Measurements from ENCODE around the gene CCDC73. TPM values are rescaled to one million over a fixed set of nuclear protein-coding genes. Genes with fewer than 3 reads are reported as not detected.
A peak's percentile ranks its signal among the peaks of the same experiment; 100 is the strongest.

The CCDC73 gene
- total RNA-seq, 4 donors from 2014 or later = 0.15 to 0.27 TPM; not detected in 2

- intact Hi-C loops (cut with DNase I) = no loop called here
Measured at GRCh38 chr11:32569313-32569881, 225.1 kb downstream of the CCDC73 start.

GRCh38 chr11:32567154-32567553 is 227.3 kb downstream of the CCDC73 start:
- H3K27me3 ChIP-seq = no peaks in the 10 kb centered on the region
- no peak for DNase-seq
- H3K4me1 ChIP-seq = peaks cover 9 to 15% of the 10 kb centered on the region in 2 donors
- no peak overlapping the region for H3K4me3 ChIP-seq (replicated peaks in 1 of 3)
- intact Hi-C loops (cut with DNase I) = no loop called here
- H3K9me3 ChIP-seq = no peaks in the 10 kb centered on the region
- WGBS, 2 donors = 90 to 100% methylated on average over 1 of the region's 1 CpG
- no peak for TF ChIP-seq POLR2A (IDR thresholded peaks at IDR 0.05)
- no peak for TF ChIP-seq CTCF (IDR thresholded peaks at IDR 0.05)
- no peaks in the 10 kb centered on the region for H3K36me3 ChIP-seq
- H3K27ac ChIP-seq = no peak overlapping the region

More at GRCh38 chr11:32569313-32569881, 225.1 kb downstream of the CCDC73 start:
- no peak for DNase-seq
- TF ChIP-seq CTCF (IDR thresholded peaks at IDR 0.05) (no peak), POLR2A (IDR thresholded peaks at IDR 0.05) (no peak)
- Histone ChIP-seq H3K36me3 (no peaks in the 10 kb centered on the region), H3K27me3 (no peaks in the 10 kb centered on the region), H3K4me3 (replicated peaks in 1 of 3) (no peak overlapping the region), H3K9me3 (no peaks in the 10 kb centered on the region), H3K27ac (no peak overlapping the region), H3K4me1 (no peaks in the 10 kb centered on the region)
- WGBS, 2 donors = 59 to 67% methylated on average over 4 of the region's 4 CpGs

- no peaks in the 10 kb centered on the region for H3K36me3 ChIP-seq
- no peaks in the 10 kb centered on the region for H3K27me3 ChIP-seq
- peaks cover 9 to 15% of the 10 kb centered on the region in 2 donors for H3K4me1 ChIP-seq
- H3K9me3 ChIP-seq = no peaks in the 10 kb centered on the region
- no peak for DNase-seq
- TF ChIP-seq CTCF (IDR thresholded peaks at IDR 0.05) = no peak
- intact Hi-C loops (cut with DNase I) = no loop called here
- no peak overlapping the region for H3K27ac ChIP-seq
- no peak overlapping the region for H3K4me3 ChIP-seq (replicated peaks in 1 of 3)
- 90% methylated on average over 2 of the region's 2 CpGs for WGBS, 2 donors
Measured at GRCh38 chr11:32566517-32566916, 227.9 kb downstream of the CCDC73 start.

- peak; percentile 24 to 55 for DNase-seq
- Histone ChIP-seq H3K27ac (peak overlapping the region in 2 of 3 donors; percentile 41 to 45), H3K36me3 (no peaks in the 10 kb centered on the region), H3K27me3 (no peaks in the 10 kb centered on the region), H3K4me3 (replicated peaks in 1 of 3) (no peak overlapping the region), H3K4me1 (peaks cover 9 to 15% of the 10 kb centered on the region in 2 donors), H3K9me3 (no peaks in the 10 kb centered on the region)
- TF ChIP-seq CTCF (IDR thresholded peaks at IDR 0.05) (no peak), POLR2A (IDR thresholded peaks at IDR 0.05) (no peak)
- intact Hi-C loops (cut with DNase I) = no loop called here
- 33 to 47% methylated on average over 3 of the region's 3 CpGs for WGBS, 2 donors
Measured at GRCh38 chr11:32563600-32563959, 230.9 kb downstream of the CCDC73 start.

GRCh38 chr11:32562839-32563599 is 231.4 kb downstream of the CCDC73 start:
- intact Hi-C loops (cut with DNase I) = no loop called here
- H3K36me3 ChIP-seq = no peaks in the 10 kb centered on the region
- H3K27ac ChIP-seq = peak overlapping the region; percentile 2 to 45 (median 41)
- TF ChIP-seq POLR2A (IDR thresholded peaks at IDR 0.05) (no peak), CTCF (IDR thresholded peaks at IDR 0.05) (no peak)
- no peak overlapping the region for H3K4me3 ChIP-seq (replicated peaks in 1 of 3)
- no peaks in the 10 kb centered on the region for H3K9me3 ChIP-seq
- H3K27me3 ChIP-seq = no peaks in the 10 kb centered on the region
- 22 to 31% methylated on average over 10 of the region's 10 CpGs for WGBS, 2 donors
- H3K4me1 ChIP-seq = peaks cover 9 to 15% of the 10 kb centered on the region in 2 donors
- DNase-seq = peak; percentile 65 to 72

Measured in thyroid gland (tissue), 4 donors.